Ureter (tissue), 1 donor: ENCODE measurements around the gene ADSS1. TPM values are rescaled to one million over a fixed set of nuclear protein-coding genes. Genes with fewer than 3 reads are reported as not detected.

ENCODE experiments used
- DNase-seq: peaks from one replicate; pipeline ENCODE4 v3.0.0-alpha.2; 2020; ENCODE audit warnings: low spot score
- total RNA-seq: library from RNA; stranded (reverse); gene quantifications from one replicate; pipeline ENCODE4 v1.2.4, GENCODE V29; 2023
- donor health status: DM: yes; HTN: yes; CAD: no.

Gene ADSS1
- total RNA-seq, 1 donor from 2014 or later, result 11.0 TPM

- DNase-seq, result no peak
Measured at GRCh38 chr14:104769324-104770071, 45.5 kb downstream of the ADSS1 start.

- DNase-seq, result no peak
Measured at GRCh38 chr14:104770072-104770579, 46.1 kb downstream of the ADSS1 start.

- DNase-seq, result no peak
Measured at GRCh38 chr14:104770851-104771272, 46.8 kb downstream of the ADSS1 start.

- no peak for DNase-seq
Measured at GRCh38 chr14:104771374-104771773, 47.3 kb downstream of the ADSS1 start.

GRCh38 chr14:104771918-104772706 is 48.1 kb downstream of the ADSS1 start:
- DNase-seq, result no peak

GRCh38 chr14:104772707-104773504 is 48.9 kb downstream of the ADSS1 start:
- no peak for DNase-seq

GRCh38 chr14:104773505-104774452 is 49.8 kb downstream of the ADSS1 start:
- no peak for DNase-seq

- DNase-seq, result peak; percentile 80
Measured at GRCh38 chr14:104774453-104775072, 50.5 kb downstream of the ADSS1 start.

GRCh38 chr14:104775073-104775489 is 51.1 kb downstream of the ADSS1 start:
- DNase-seq, result no peak

- DNase-seq, result no peak
Measured at GRCh38 chr14:104776481-104776880, 52.5 kb downstream of the ADSS1 start.

- DNase-seq, result no peak
Measured at GRCh38 chr14:104776961-104777807, 53.2 kb downstream of the ADSS1 start.

GRCh38 chr14:104777808-104778249 is 53.8 kb downstream of the ADSS1 start:
- DNase-seq, result no peak

- no peak for DNase-seq
Measured at GRCh38 chr14:104778694-104779331, 54.8 kb downstream of the ADSS1 start.

GRCh38 chr14:104779776-104780512 is 55.9 kb downstream of the ADSS1 start:
- DNase-seq, result no peak

GRCh38 chr14:104780513-104781030 is 56.5 kb downstream of the ADSS1 start:
- DNase-seq, result no peak

GRCh38 chr14:104781271-104782077 is 57.4 kb downstream of the ADSS1 start:
- no peak for DNase-seq
